Gastroesophageal sphincter (tissue), 3 donors: ENCODE results near the gene TCEAL3.

Experiments
- POLR2A ChIP-seq, 2 donors: fragments of 450-650 bp; IDR thresholded peaks; one replicate each; pipeline ENCODE4 v1.6.1; 2017; ENCODE audit warnings: antibody characterized with exemption in 2 of 2, mild to moderate bottlenecking in 2 of 2, moderate library complexity in 1 of 2
- POLR2AphosphoS5 ChIP-seq: sonication (generic); formaldehyde crosslinking; IDR thresholded peaks from one replicate; pipeline ENCODE4 v1.6.1; 2017; ENCODE audit warnings: antibody characterized with exemption
- TF ChIP-seq, protein P1 (sequence below), 4 experiments: fragments of 200-600 bp in 2 of 4; fragments of 450-650 bp in 2 of 4; sonication (generic) in 1 of 4; IDR thresholded peaks; one replicate each; pipeline ENCODE4 v1.5.1; 2017 to 2019; ENCODE audit warnings: antibody characterized with exemption in 4 of 4, mild to moderate bottlenecking in 2 of 4, moderate library complexity in 2 of 4

DNA sequence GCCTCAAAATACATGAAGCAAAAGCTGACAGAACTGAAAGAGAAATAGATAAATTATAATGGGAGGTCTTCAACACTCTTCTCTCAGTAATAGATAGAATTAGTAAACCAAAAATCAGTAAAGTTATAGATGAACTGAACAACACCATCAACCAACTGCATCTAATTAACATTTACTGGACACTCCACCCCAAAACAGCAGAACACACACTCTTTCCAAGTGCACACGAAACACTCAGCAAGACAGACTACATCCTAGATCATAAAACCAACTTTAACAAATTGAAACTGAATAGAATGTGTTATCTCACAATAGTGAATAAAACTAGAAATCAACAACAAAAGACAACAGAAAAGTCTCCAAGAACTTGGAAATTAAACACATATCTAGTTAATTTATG, 47.5 kb upstream of the TCEAL3 start:
- TF ChIP-seq, protein P1, sequence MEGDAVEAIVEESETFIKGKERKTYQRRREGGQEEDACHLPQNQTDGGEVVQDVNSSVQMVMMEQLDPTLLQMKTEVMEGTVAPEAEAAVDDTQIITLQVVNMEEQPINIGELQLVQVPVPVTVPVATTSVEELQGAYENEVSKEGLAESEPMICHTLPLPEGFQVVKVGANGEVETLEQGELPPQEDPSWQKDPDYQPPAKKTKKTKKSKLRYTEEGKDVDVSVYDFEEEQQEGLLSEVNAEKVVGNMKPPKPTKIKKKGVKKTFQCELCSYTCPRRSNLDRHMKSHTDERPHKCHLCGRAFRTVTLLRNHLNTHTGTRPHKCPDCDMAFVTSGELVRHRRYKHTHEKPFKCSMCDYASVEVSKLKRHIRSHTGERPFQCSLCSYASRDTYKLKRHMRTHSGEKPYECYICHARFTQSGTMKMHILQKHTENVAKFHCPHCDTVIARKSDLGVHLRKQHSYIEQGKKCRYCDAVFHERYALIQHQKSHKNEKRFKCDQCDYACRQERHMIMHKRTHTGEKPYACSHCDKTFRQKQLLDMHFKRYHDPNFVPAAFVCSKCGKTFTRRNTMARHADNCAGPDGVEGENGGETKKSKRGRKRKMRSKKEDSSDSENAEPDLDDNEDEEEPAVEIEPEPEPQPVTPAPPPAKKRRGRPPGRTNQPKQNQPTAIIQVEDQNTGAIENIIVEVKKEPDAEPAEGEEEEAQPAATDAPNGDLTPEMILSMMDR (IDR thresholded peaks at IDR 0.05), result no peak
- TF ChIP-seq POLR2A (IDR thresholded peaks at IDR 0.05), result no peak
- no peak for TF ChIP-seq POLR2AphosphoS5
